CD4-positive, alpha-beta T cell treated with Interleukin-17A for 1 hour (primary cell): ENCODE results near the gene C2CD2L.
"Not testable (repeated sequence)": the region's sequence is repeated elsewhere in the genome, so short reads cannot be mapped to it uniquely, and the experiment has no call there.

Source experiments
- DNase-seq: peaks from one replicate; pipeline ENCODE4 v3.0.0-alpha.2; 2020

The C2CD2L gene

GRCh38 chr11:119116235-119116594, 9.1 kb downstream of the C2CD2L start:
- DNase-seq: no peak

GRCh38 chr11:119116601-119117000, 9.5 kb downstream of the C2CD2L start:
- no peak for DNase-seq

DNA sequence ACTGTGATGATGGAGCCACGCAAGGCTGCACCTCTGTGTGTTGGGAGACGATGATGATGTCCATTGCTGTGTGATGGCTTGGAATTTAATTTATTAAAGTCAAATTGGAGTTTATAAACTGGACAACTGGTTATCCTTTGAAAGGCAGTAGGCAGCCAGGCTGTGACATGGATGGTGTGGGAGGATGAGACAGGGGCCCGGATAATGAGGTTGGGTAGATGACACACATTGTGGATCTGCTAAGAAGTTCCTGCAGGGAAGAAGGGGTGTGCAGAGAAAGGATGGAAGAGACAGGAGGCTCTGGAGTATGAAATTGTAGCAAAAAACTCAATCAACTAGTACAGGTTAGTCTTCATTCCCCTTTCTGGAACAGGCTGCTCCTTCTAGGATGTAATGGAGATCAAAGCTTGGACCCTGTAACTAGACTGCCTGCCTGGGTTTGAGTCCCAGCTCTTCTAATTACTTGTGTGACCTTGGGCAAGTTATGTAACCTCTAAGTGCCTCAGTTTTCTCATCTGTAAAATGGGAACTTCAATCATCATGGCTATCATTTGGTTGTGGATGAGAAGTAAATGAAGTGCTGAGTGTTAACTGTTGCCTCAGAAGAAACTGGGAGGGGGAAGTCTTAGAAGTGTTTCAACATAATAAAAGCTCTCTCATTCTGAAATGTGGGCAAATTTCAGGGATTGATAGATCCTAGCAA, 10.0 kb downstream of the C2CD2L start:
- DNase-seq: no peak

GRCh38 chr11:119118227-119118626, 11.1 kb downstream of the C2CD2L start:
- no peak for DNase-seq

DNA sequence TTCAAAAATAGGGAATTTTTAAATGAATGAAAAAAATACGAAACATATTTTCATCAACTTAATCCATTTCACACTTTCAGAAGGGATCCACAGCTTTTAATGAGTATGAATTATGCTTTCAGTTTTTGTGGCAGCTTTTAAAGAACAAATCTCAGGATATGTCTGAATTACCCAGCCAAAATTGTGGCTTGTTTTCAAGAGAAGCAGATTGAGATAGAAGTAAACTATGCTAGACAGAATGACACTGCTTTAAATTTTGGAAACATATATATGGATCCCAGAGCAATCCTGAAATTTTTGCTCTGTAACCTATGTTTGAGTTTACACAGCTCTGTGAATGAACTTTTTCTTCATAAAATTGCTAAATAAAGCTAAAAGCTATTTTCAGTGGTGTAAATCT, 11.8 kb downstream of the C2CD2L start:
- no peak for DNase-seq

DNA sequence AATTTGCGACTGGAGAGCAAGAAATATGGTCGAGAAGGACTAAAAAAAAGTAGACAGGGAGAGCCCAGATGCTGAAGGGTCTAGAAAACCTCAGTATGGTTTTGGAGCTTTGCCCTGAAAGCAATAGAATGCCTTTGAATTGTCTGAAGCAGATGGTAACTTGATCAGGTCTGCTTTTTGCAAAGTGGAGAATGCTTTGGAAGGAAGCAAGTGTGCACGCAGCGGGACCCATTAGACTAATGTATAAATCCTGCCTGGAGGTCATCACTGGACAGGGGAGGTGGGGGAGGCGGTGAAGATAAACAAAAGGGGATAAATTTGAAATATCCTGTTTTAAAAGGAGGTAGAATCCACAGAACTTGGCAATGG, 13.5 kb downstream of the C2CD2L start:
- DNase-seq: no peak

GRCh38 chr11:119121008-119121810, 14.1 kb downstream of the C2CD2L start, which contains the start of gene HINFP:
TSS of gene HINFP (plus strand) at chr11:119121580. CDS start at chr11:119126945, 5,365 bp downstream.
- DNase-seq: peak; percentile 100

- no peak for DNase-seq
Observed at GRCh38 chr11:119121811-119122124, 14.6 kb downstream of the C2CD2L start.

DNA sequence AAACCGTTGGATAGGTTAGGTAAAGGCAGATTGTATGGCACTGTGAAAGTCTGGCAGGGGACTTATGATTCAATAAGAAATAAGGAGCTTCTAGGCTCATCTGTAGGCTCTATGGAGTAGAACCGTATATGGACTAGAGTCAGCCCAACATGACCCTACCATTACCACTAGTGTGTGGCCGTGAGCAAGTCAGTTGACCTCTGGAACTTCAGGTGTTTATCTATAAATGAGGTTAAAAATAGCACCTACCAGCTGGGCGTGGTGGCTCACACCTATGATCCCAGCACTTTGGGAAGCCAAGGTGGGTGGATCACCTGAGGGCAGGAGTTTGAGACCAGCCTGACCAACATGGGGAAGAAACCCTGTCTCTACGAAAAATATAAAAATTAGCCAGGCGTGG, 18.7 kb downstream of the C2CD2L start:
- DNase-seq: no peak

DNA sequence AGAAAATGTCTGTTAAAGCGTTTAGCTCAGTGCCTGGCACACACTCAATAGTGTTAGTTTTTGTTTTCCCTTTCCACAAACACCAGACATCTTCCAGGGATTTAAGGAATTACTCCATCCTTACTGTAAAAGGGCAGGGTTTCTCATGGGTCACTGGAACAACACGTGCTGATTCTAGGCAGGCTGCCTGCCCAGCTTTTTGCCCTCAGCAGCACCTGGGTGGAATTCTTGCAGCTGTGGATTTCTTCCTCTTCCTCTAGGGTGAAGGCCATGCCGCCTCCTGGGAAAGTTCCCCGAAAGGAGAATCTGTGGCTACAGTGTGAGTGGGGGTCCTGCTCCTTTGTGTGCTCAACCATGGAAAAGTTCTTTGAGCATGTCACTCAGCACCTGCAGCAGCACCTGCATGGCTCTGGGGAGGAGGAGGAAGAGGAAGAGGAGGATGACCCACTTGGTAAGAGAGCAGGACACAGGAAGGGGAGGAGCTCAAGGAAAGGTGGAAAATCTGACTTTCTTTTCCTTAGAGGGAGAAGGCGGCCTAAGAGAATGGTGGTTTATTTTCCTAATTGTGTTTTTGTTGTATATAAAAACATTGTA, 19.6 kb downstream of the C2CD2L start:
- DNase-seq: no peak

- no peak for DNase-seq
Observed at GRCh38 chr11:119130662-119131061, 23.5 kb downstream of the C2CD2L start.

DNA sequence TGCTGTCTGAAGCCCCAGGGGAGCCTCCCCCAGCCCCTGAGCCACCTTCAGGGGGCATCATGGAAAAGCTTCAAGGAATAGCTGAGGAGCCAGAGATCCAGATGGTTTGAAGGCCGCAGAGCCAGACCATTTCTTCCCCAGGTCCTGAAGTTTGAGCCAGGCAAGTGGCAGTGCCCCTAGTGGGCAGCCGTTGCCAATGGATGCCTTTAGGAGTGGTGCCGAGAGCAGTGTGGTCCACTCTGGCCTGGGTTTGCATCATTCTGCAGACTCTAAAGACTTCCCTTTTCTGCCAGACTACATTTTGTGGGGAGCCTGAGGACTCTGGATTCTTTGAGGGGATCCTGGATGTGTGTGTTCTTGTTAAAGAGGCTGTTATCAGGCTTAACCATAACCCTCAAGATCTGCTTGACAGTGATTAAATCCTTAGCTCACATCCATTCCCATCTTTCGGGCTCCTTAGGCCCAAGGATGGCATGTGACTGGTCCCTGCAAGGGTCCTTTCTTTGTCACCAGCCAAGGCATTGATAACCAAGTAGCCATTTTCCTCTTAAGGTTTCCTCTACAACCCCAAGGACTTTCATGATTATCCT, 27.3 kb downstream of the C2CD2L start:
- DNase-seq: no peak

DNA sequence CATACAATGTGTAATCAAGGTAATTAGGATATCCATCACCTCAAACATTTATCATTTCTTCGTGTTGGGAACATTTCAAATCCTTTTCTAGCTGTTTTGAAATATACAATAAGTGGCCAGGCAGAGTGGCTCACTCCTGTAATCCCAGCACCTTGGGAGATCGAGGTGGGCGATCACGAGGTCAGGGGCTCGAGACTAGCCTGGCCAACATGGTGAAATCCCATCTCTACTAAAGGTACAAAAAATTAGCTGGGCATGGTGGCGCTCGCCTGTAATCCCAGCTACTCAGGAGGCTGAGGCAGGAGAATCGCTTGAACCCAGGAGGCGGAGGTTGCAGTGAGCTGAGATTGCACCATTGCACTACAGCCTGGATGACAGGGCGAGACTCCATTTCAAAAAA, 32.1 kb downstream of the C2CD2L start:
- not testable (repeated sequence) for DNase-seq

GRCh38 chr11:119144825-119145486, 37.8 kb downstream of the C2CD2L start:
- peak; percentile 44 for DNase-seq

GRCh38 chr11:119145551-119145950, 38.4 kb downstream of the C2CD2L start:
- no peak for DNase-seq

GRCh38 chr11:119147604-119148333, 40.6 kb downstream of the C2CD2L start:
- DNase-seq: peak; percentile 14

DNA sequence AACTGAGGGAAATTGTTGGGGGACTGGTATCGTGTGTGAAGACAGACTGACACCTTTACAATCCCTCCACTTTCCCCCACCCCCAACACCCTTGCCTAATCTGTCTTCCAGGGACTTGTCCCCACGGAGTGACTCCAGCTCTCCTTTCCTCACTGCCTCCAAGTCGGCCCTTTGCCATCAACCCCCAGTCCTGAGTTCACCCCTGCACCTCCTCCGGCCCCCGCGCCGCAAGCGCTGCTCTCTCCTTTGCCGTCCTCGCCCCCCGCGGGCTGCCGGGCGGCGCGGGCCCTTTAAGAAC, 41.5 kb downstream of the C2CD2L start:
- no peak for DNase-seq

DNA sequence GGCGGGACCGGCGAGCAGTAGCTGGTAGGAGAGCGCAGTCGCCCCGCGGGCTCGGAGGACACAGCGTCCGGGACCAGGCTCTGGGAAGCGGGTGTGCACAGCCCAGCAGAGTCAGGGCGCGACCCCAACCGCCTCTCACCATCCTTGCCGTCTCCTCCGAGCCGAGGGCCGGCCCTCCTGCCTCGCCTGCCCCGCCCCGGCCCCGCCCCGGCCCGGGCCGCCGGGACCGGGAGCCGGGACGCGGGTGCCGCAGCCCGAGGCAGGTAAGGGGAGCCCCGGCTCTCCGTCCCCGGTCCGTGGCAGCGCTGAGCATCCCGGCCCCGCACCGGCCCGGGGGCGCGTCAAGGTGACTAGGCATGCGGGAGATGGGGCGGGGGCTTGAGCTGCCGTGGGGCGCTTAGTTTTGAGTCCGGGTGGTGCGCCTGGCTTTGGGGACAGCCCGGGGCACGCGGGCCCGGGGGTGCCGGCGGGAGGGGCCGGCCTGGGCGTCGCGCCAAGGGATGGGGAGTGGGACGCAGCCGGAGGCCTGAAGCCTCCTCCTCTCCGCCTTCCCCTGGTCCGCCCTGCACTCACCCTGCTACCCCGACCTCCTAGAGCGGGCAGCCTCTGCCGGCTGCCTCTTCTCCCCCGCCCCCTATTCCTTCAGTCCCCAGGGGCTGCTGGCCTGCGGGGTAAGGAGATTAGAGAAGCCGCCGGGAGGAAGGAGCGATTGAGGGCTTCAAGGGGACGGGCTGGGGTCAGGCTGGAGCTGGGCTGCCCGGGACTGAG, 42.1 kb downstream of the C2CD2L start, which contains the start of gene ABCG4:
TSS of gene ABCG4 (plus strand) at position 35 of the 768 bp plus-strand sequence. CDS start 914 bp downstream, outside the sequence.
- peak; percentile 18 for DNase-seq

GRCh38 chr11:119149786-119150275, 42.7 kb downstream of the C2CD2L start:
- DNase-seq: no peak

DNA sequence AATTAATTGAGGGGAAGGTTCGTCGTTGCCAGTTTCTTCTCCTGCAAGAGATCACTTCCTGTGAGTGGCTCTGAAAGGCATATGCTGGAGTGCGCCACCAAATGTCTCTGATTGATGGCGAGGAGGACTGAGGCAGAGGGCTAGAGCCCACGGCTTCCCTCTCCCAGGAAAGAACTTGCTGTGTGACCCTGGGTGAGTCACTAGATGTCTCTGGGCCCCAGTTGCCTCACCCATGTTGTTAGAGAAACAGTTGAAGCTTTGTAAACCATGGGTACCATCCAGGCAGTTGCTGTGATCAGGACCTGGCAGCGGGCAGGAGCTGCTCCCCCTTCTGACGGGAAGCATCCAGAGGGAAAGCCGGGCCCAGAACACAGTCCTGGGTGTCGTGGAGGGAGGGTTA, 44.9 kb downstream of the C2CD2L start:
- DNase-seq: no peak

DNA sequence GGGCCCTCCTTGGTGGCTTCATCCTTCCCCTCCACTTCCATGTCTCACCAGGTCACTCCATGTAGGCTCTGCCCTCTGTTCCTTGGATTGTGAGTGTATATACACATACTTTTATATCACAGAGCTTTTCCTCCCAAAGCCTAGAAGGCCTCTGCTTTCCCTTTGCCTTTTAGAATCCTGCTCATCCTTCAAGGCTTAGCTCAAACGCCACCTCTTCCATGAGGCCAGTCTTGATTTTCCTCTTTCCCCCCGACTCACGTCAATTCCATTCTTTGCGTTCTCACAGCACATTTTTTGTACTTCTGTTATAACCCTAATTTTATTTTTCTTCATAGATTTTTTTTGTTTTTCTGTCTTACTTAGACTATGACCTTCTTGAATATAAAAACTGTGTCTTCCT, 45.5 kb downstream of the C2CD2L start:
- DNase-seq: no peak
